WERI-Rb-1 (cell line): ENCODE measurements around the gene THNSL1.
A peak's percentile ranks its signal among the peaks of the same experiment; 100 is the strongest.

Experiments
- DNase-seq: peaks from one replicate; pipeline ENCODE4 v3.0.0-alpha.2; 2020
- H3K27ac ChIP-seq: fragments of 250-450 bp; sonication (Bioruptor Pico); 2 replicates; pipeline ENCODE4 v1.5.1; 2020; ENCODE audit warnings: mild to moderate bottlenecking, moderate library complexity
- H3K27me3 ChIP-seq: fragments of 250-450 bp; sonication (Bioruptor Pico); 2 replicates; pipeline ENCODE4 v1.5.1; 2021; ENCODE audit warnings: mild to moderate bottlenecking, low read depth, moderate library complexity; ENCODE audit not compliant: insufficient read depth, severe bottlenecking
- H3K36me3 ChIP-seq: fragments of 250-450 bp; sonication (Bioruptor Pico); 2 replicates; pipeline ENCODE4 v1.5.1; 2020; ENCODE audit warnings: mild to moderate bottlenecking, moderate library complexity
- H3K4me3 ChIP-seq: 2 replicates; pipeline ENCODE4 v1.5.1; 2011; ENCODE audit warnings: low read depth, mild to moderate bottlenecking, control low read depth, low read length
- H3K9me3 ChIP-seq: fragments of 250-450 bp; sonication (Bioruptor Pico); 2 replicates; pipeline ENCODE4 v1.5.1; 2021; ENCODE audit warnings: mild to moderate bottlenecking, moderate library complexity; ENCODE audit not compliant: severe bottlenecking
- CTCF ChIP-seq: IDR thresholded peaks from 2 replicates; pipeline ENCODE4 v1.5.1; 2011; ENCODE audit warnings: low read depth, mild to moderate bottlenecking, control low read depth, inconsistent platforms, low read length

Gene THNSL1

GRCh38 chr10:25050402-25050801 lies 34.0 kb downstream of the THNSL1 start:
- Histone ChIP-seq H3K27me3 (no peaks in the 10 kb centered on the region), H3K9me3 (no peaks in the 10 kb centered on the region), H3K36me3 (no peaks in the 10 kb centered on the region), H3K4me3 (no peak overlapping the region), H3K27ac (no peak overlapping the region)
- no peak for DNase-seq
- TF ChIP-seq CTCF: no peak

GRCh38 chr10:25052012-25052411 lies 35.6 kb downstream of the THNSL1 start:
- no peak overlapping the region for H3K4me3 ChIP-seq
- TF ChIP-seq CTCF: no peak

GRCh38 chr10:25056726-25057125 lies 40.3 kb downstream of the THNSL1 start:
- DNase-seq: no peak
- no peak for TF ChIP-seq CTCF
- H3K4me3 ChIP-seq: no peak overlapping the region

More at GRCh38 chr10:25052012-25052411, 35.6 kb downstream of the THNSL1 start:
- DNase-seq: no peak
- Histone ChIP-seq H3K27me3 (no peaks in the 10 kb centered on the region), H3K36me3 (no peaks in the 10 kb centered on the region), H3K9me3 (no peaks in the 10 kb centered on the region), H3K27ac (no peak overlapping the region)

GRCh38 chr10:25057886-25058285 lies 41.5 kb downstream of the THNSL1 start:
- Histone ChIP-seq H3K4me3 (no peak overlapping the region), H3K27me3 (no peaks in the 10 kb centered on the region), H3K27ac (no peak overlapping the region), H3K9me3 (no peaks in the 10 kb centered on the region), H3K36me3 (no peaks in the 10 kb centered on the region)
- TF ChIP-seq CTCF: no peak
- no peak for DNase-seq

More at GRCh38 chr10:25056726-25057125, 40.3 kb downstream of the THNSL1 start:
- no peaks in the 10 kb centered on the region for H3K27me3 ChIP-seq
- no peak overlapping the region for H3K27ac ChIP-seq
- no peaks in the 10 kb centered on the region for H3K9me3 ChIP-seq
- H3K36me3 ChIP-seq: no peaks in the 10 kb centered on the region

- no peaks in the 10 kb centered on the region for H3K36me3 ChIP-seq
- no peaks in the 10 kb centered on the region for H3K9me3 ChIP-seq
- TF ChIP-seq CTCF: no peak
- peak; percentile 20 for DNase-seq
- H3K27ac ChIP-seq: no peak overlapping the region
- no peak overlapping the region for H3K4me3 ChIP-seq
- no peaks in the 10 kb centered on the region for H3K27me3 ChIP-seq
These were observed 43.6 kb downstream of the THNSL1 start for GRCh38 chr10:25059990-25060389.

- no peak for TF ChIP-seq CTCF
- Histone ChIP-seq H3K27me3 (no peaks in the 10 kb centered on the region), H3K9me3 (no peaks in the 10 kb centered on the region), H3K36me3 (no peaks in the 10 kb centered on the region), H3K4me3 (no peak overlapping the region), H3K27ac (no peak overlapping the region)
- DNase-seq: no peak
These were observed 44.7 kb downstream of the THNSL1 start for GRCh38 chr10:25061125-25061524.
